ENCODE results near the gene ICAM5. TPM values are rescaled to one million over a fixed set of nuclear protein-coding genes. Genes with fewer than 3 reads are reported as not detected.

ICAM5 gene
- polyA plus RNA-seq, 1 donor from 2014 or later, result 4.1 TPM

GRCh38 chr19:10245189-10245939 is 44.4 kb upstream of the ICAM5 start:
- TF ChIP-seq TAF1 (IDR thresholded peaks at IDR 0.05; ENCODE audit: low read depth) (no peak), REST (IDR thresholded peaks at IDR 0.05; ENCODE audit: borderline replicate concordance) (no peak), MXI1 (conservative IDR thresholded peaks at IDR 0.05; ENCODE audit: poor library complexity, severe bottlenecking) (no peak), POLR2AphosphoS5 (IDR thresholded peaks at IDR 0.05) (no peak), SMC3 (conservative IDR thresholded peaks at IDR 0.05; ENCODE audit: poor library complexity) (no peak), RAD21 (conservative IDR thresholded peaks at IDR 0.05) (no peak), CTCF (IDR thresholded peaks at IDR 0.05; ENCODE audit: poor library complexity, severe bottlenecking) (no peak), EZH2 (IDR thresholded peaks at IDR 0.05; ENCODE audit: borderline replicate concordance, insufficient read depth, low read length, poor library complexity, severe bottlenecking) (no peak), EP300 (conservative IDR thresholded peaks at IDR 0.05; ENCODE audit: poor library complexity, severe bottlenecking) (no peak)
- Histone ChIP-seq H3K4me2 (ENCODE audit: low read length) (no peak overlapping the region), H3K9me3 (ENCODE audit: low read length) (no peaks in the 10 kb centered on the region), H3K4me3 (ENCODE audit: low read length) (no peak overlapping the region), H3K27ac (ENCODE audit: low read length) (no peak overlapping the region), H3K27me3 (ENCODE audit: insufficient read depth, low read depth, low read length) (no peaks in the 10 kb centered on the region), H3K9me2 (ENCODE audit: insufficient read depth, low read length) (no peaks in the 10 kb centered on the region), H3K9ac (ENCODE audit: low read length) (no peak overlapping the region), H3K79me2 (replicated peaks; ENCODE audit: insufficient read depth, low read length) (no peaks in the 10 kb centered on the region), H2AFZ (ENCODE audit: low read depth, low read length) (no peak overlapping the region), H4K20me1 (ENCODE audit: insufficient read depth) (no peaks in the 10 kb centered on the region), H3K36me3 (ENCODE audit: insufficient read depth, low read length) (no peaks in the 10 kb centered on the region), H3F3A (ENCODE audit: insufficient read depth, low read length, poor library complexity, severe bottlenecking) (no peaks in the 10 kb centered on the region)

- TF ChIP-seq MXI1 (conservative IDR thresholded peaks at IDR 0.05; ENCODE audit: poor library complexity, severe bottlenecking) (no peak), SMC3 (conservative IDR thresholded peaks at IDR 0.05; ENCODE audit: poor library complexity) (no peak), REST (IDR thresholded peaks at IDR 0.05; ENCODE audit: borderline replicate concordance) (no peak), EZH2 (IDR thresholded peaks at IDR 0.05; ENCODE audit: borderline replicate concordance, insufficient read depth, low read length, poor library complexity, severe bottlenecking) (no peak), TAF1 (IDR thresholded peaks at IDR 0.05; ENCODE audit: low read depth) (no peak), RAD21 (conservative IDR thresholded peaks at IDR 0.05) (no peak), CTCF (IDR thresholded peaks at IDR 0.05; ENCODE audit: poor library complexity, severe bottlenecking) (no peak), POLR2AphosphoS5 (IDR thresholded peaks at IDR 0.05) (no peak), EP300 (conservative IDR thresholded peaks at IDR 0.05; ENCODE audit: poor library complexity, severe bottlenecking) (no peak)
- Histone ChIP-seq H3K27ac (ENCODE audit: low read length) (no peak overlapping the region), H3K9me3 (ENCODE audit: low read length) (no peaks in the 10 kb centered on the region), H2AFZ (ENCODE audit: low read depth, low read length) (no peak overlapping the region), H4K20me1 (ENCODE audit: insufficient read depth) (no peaks in the 10 kb centered on the region), H3K79me2 (replicated peaks; ENCODE audit: insufficient read depth, low read length) (no peaks in the 10 kb centered on the region), H3K9me2 (ENCODE audit: insufficient read depth, low read length) (no peaks in the 10 kb centered on the region), H3K27me3 (ENCODE audit: insufficient read depth, low read depth, low read length) (no peaks in the 10 kb centered on the region), H3K9ac (ENCODE audit: low read length) (no peak overlapping the region), H3K36me3 (ENCODE audit: insufficient read depth, low read length) (no peaks in the 10 kb centered on the region), H3K4me3 (ENCODE audit: low read length) (no peak overlapping the region), H3F3A (ENCODE audit: insufficient read depth, low read length, poor library complexity, severe bottlenecking) (no peaks in the 10 kb centered on the region), H3K4me2 (ENCODE audit: low read length) (no peak overlapping the region)
Measured at GRCh38 chr19:10246511-10246910, 43.2 kb upstream of the ICAM5 start.
